Glutamatergic neuron (in vitro differentiated cells): ENCODE data around the gene PSMA6. TPM values are rescaled to one million over a fixed set of nuclear protein-coding genes. Genes with fewer than 3 reads are reported as not detected.

Source experiments
- DNase-seq: peaks from one replicate; pipeline ENCODE4 v3.0.0; 2022
- H3K27ac Mint-ChIP-seq: one replicate; pipeline ENCODE4 v1.8.0; 2020; ENCODE audit warnings: mild to moderate bottlenecking, mixed read lengths, inconsistent platforms; ENCODE audit not compliant: unreplicated experiment
- H3K27me3 Mint-ChIP-seq: one replicate; pipeline ENCODE4 v1.8.0; 2020; ENCODE audit warnings: mild to moderate bottlenecking, moderate library complexity, mixed read lengths, inconsistent platforms; ENCODE audit not compliant: unreplicated experiment
- H3K36me3 Mint-ChIP-seq: one replicate; pipeline ENCODE4 v1.8.0; 2020; ENCODE audit warnings: mild to moderate bottlenecking, mixed read lengths, inconsistent platforms; ENCODE audit not compliant: unreplicated experiment
- H3K4me1 Mint-ChIP-seq: one replicate; pipeline ENCODE4 v1.8.0; 2020; ENCODE audit warnings: mild to moderate bottlenecking, low read depth, mixed read lengths, inconsistent platforms; ENCODE audit not compliant: unreplicated experiment
- H3K4me3 Mint-ChIP-seq: one replicate; pipeline ENCODE4 v1.8.0; 2020; ENCODE audit warnings: mild to moderate bottlenecking, mixed read lengths, inconsistent platforms; ENCODE audit not compliant: unreplicated experiment
- H3K9me3 Mint-ChIP-seq: one replicate; pipeline ENCODE4 v1.8.0; 2020; ENCODE audit warnings: mild to moderate bottlenecking, moderate library complexity, mixed read lengths, inconsistent platforms; ENCODE audit not compliant: unreplicated experiment
- total RNA-seq: library from RNA; stranded (reverse); fragmentation: NEBNext Ultra II Directional; extraction: Animal tissue kit (Norgen Biotek cat#: 25700); gene quantifications from one replicate; pipeline ENCODE4 v1.2.1, GENCODE V29; 2021; ENCODE audit not compliant: unreplicated experiment
- TF ChIP-seq, protein P1 (sequence below): fragments of 200-600 bp; sonication (generic); IDR thresholded peaks from one replicate; pipeline ENCODE4 v1.5.0; 2021; ENCODE audit not compliant: partially characterized antibody, unreplicated experiment

PSMA6 gene
- total RNA-seq, 1 donor from 2014 or later: 148 TPM

DNA sequence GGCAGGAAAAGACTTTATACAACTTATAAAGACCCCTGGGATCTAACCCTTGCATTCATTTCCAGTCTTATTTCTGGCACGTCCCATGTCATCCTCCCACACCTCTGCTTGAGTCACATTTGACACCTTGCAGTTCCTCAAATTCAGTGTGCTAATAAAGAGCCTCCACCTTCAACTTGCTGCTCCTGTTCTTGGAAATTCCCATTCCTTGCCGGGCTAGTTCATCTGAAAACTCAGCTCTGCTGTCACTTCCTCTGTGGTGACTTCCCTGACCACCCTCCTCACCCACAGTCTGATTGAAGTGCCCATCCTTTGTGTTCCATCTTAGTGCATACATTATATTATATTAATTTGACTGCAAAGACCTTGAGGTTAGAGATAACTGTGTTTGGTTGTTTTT, 37.4 kb upstream of the PSMA6 start:
- DNase-seq: no peak
- peaks cover 2% of the 10 kb centered on the region for H3K27me3 Mint-ChIP-seq
- no peaks in the 10 kb centered on the region for H3K4me1 Mint-ChIP-seq
- TF ChIP-seq, protein P1, sequence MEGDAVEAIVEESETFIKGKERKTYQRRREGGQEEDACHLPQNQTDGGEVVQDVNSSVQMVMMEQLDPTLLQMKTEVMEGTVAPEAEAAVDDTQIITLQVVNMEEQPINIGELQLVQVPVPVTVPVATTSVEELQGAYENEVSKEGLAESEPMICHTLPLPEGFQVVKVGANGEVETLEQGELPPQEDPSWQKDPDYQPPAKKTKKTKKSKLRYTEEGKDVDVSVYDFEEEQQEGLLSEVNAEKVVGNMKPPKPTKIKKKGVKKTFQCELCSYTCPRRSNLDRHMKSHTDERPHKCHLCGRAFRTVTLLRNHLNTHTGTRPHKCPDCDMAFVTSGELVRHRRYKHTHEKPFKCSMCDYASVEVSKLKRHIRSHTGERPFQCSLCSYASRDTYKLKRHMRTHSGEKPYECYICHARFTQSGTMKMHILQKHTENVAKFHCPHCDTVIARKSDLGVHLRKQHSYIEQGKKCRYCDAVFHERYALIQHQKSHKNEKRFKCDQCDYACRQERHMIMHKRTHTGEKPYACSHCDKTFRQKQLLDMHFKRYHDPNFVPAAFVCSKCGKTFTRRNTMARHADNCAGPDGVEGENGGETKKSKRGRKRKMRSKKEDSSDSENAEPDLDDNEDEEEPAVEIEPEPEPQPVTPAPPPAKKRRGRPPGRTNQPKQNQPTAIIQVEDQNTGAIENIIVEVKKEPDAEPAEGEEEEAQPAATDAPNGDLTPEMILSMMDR: no peak
- no peak overlapping the region for H3K4me3 Mint-ChIP-seq
- H3K9me3 Mint-ChIP-seq: no peaks in the 10 kb centered on the region
- no peak overlapping the region for H3K27ac Mint-ChIP-seq
- no peaks in the 10 kb centered on the region for H3K36me3 Mint-ChIP-seq

- H3K9me3 Mint-ChIP-seq: no peaks in the 10 kb centered on the region
- H3K4me1 Mint-ChIP-seq: no peaks in the 10 kb centered on the region
Observed at GRCh38 chr14:35255711-35256110, 36.5 kb upstream of the PSMA6 start.

GRCh38 chr14:35257809-35258208, 34.4 kb upstream of the PSMA6 start:
- no peaks in the 10 kb centered on the region for H3K9me3 Mint-ChIP-seq
- peaks cover 2% of the 10 kb centered on the region for H3K27me3 Mint-ChIP-seq
- H3K27ac Mint-ChIP-seq: no peak overlapping the region
- TF ChIP-seq, protein P1: no peak
- DNase-seq: no peak
- H3K36me3 Mint-ChIP-seq: peaks cover 6% of the 10 kb centered on the region
- H3K4me3 Mint-ChIP-seq: no peak overlapping the region
- H3K4me1 Mint-ChIP-seq: no peaks in the 10 kb centered on the region

More at GRCh38 chr14:35255711-35256110, 36.5 kb upstream of the PSMA6 start:
- H3K4me3 Mint-ChIP-seq: no peak overlapping the region
- no peak overlapping the region for H3K27ac Mint-ChIP-seq
- no peak for DNase-seq
- peaks cover 2% of the 10 kb centered on the region for H3K27me3 Mint-ChIP-seq
- peaks cover 4% of the 10 kb centered on the region for H3K36me3 Mint-ChIP-seq
- TF ChIP-seq, protein P1: no peak

DNA sequence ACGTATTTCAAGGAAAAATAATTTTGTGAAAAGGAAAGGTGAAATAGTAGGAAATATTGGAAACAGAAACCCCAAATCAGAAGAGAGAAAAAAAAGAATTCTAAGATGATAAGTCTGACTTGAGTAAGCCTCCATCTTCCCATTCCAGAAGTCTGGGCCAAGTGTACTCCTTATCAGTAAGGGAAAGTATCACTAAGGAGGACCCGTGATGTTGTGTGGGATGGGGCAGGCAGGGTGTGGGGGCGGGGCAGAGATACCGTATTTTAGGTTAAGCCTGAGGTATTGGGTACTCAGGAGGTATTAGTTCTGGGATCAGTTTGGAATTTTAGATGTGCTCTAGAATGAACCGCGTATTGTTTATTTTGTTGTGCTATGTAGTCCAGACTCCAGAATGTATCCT, 33.8 kb upstream of the PSMA6 start:
- DNase-seq: no peak
- peaks cover 6% of the 10 kb centered on the region for H3K36me3 Mint-ChIP-seq
- H3K27ac Mint-ChIP-seq: no peak overlapping the region
- no peaks in the 10 kb centered on the region for H3K9me3 Mint-ChIP-seq
- H3K27me3 Mint-ChIP-seq: peaks cover 2% of the 10 kb centered on the region
- H3K4me3 Mint-ChIP-seq: no peak overlapping the region
- TF ChIP-seq, protein P1: no peak
- H3K4me1 Mint-ChIP-seq: no peaks in the 10 kb centered on the region

GRCh38 chr14:35261774-35262173, 30.4 kb upstream of the PSMA6 start:
- Mint-ChIP-seq H3K36me3 (peaks cover 6% of the 10 kb centered on the region), H3K4me3 (no peak overlapping the region), H3K4me1 (no peaks in the 10 kb centered on the region), H3K9me3 (no peaks in the 10 kb centered on the region), H3K27ac (no peak overlapping the region), H3K27me3 (no peaks in the 10 kb centered on the region)
- TF ChIP-seq, protein P1: no peak
- no peak for DNase-seq
